Adrenal gland (tissue), 12 donors: ENCODE data around the gene RFFL. TPM values are rescaled to one million over a fixed set of nuclear protein-coding genes. Genes with fewer than 3 reads are reported as not detected.

ENCODE experiments used
- polyA plus RNA-seq, 3 donors: library from polyadenylated mRNA; stranded (reverse); fragments of 200-250 nt in 2 of 3; fragments of 350-450 nt in 1 of 3; fragmentation: Illumina TruSeq in 1 of 3; extraction: RNeasy Lipid Tissue Mini Kit (QIAGEN cat#74804) in 1 of 3; gene quantifications; one replicate each; pipeline ENCODE4 v1.2.3, GENCODE V29; 2013 to 2014
- small RNA-seq, 2 donors: library from RNA; depleted of rRNA; stranded (forward); fragments of <200 nt; gene quantifications; one replicate each; pipeline ENCODE3, GENCODE V24; 2016
- total RNA-seq, 9 donors: library from RNA; depleted of rRNA in 4 of 9; stranded (reverse); fragments of >200 nt in 4 of 9; fragments of 120-200 nt in 1 of 9; fragmentation: NEBNext Ultra II Directional in 1 of 9; extraction: Animal tissue kit (Norgen Biotek cat#: 25700) in 1 of 9; gene quantifications; one replicate each; pipeline versions ENCODE4 v1.1.0 to v1.2.4, GENCODE V29; 2013 to 2023
- donor health status: healthy with polysubstance abuse.
- donor health status: Bipolar disorder and iron deficiency.
- donor health status: DM: yes; HTN: yes; CAD: no.
- donor health status: DM: no; HTN: no; CAD: no.
- donor health status: DM: no; HTN: no; CAD: no.
- donor health status: DM: yes; HTN: yes; CAD: no.

The RFFL gene
- total and polyA plus RNA-seq, 12 donors, result 2.5 to 24.4 (median 16.3) TPM

Small RNAs within 50 kb of the gene (small RNA-seq; reads per million reads assigned to genes)
- gene AC004223.1, result 0 reads per million in 2 donors
- gene RNU6-840P, result 0 reads per million in 2 donors

Other genes with a start within 250 kb of the RFFL start
- gene CCT6B, start 102.2 kb downstream of the RFFL start, total RNA-seq, result 1 to 10 TPM; 2.1 to 6.5 (median 5.0) TPM
- 10 to 100 TPM in 1 of 3 donors, 1 to 10 TPM in 2; 2.5 to 14.3 (median 2.9) TPM for gene CCT6B, start 102.2 kb downstream of the RFFL start, polyA plus RNA-seq
- gene ZNF830, start 102.2 kb downstream of the RFFL start, total RNA-seq, result 10 to 100 TPM in 6 of 9 donors, 1 to 10 TPM in 3; 5.9 to 16.9 (median 11.5) TPM
- 10 to 100 TPM in 1 of 3 donors, 1 to 10 TPM in 2; 6.1 to 13.4 (median 8.9) TPM for gene ZNF830, start 102.2 kb downstream of the RFFL start, polyA plus RNA-seq
- gene LIG3, start 83.2 kb downstream of the RFFL start, total RNA-seq, result 10 to 100 TPM; 15.4 to 38.4 (median 29.1) TPM
- gene LIG3, start 83.2 kb downstream of the RFFL start, polyA plus RNA-seq, result 10 to 100 TPM in 1 of 3 donors, 1 to 10 TPM in 2; 6.2 to 35.3 (median 7.9) TPM
- gene RAD51D, start 56.2 kb upstream of the RFFL start, total RNA-seq, result 10 to 100 TPM in 4 of 9 donors, 1 to 10 TPM in 5; 3.3 to 14.3 (median 8.7) TPM
- gene RAD51D, start 56.2 kb upstream of the RFFL start, polyA plus RNA-seq, result 1 to 10 TPM; 3.5 to 5.3 (median 3.7) TPM
- gene FNDC8, start 57.9 kb upstream of the RFFL start, total RNA-seq, result not detected
- not detected for gene FNDC8, start 57.9 kb upstream of the RFFL start, polyA plus RNA-seq
- 10 to 100 TPM in 8 of 9 donors, 1 to 10 TPM in 1; 9.7 to 18.7 (median 15.0) TPM for gene NLE1, start 78.6 kb upstream of the RFFL start, total RNA-seq
- 1 to 10 TPM; 5.0 to 7.1 (median 6.7) TPM for gene NLE1, start 78.6 kb upstream of the RFFL start, polyA plus RNA-seq
- under 1 TPM in 6 of 9 donors, not detected in 3; 0.10 to 0.27 (median 0.15) TPM for gene UNC45B, start 84.1 kb upstream of the RFFL start, total RNA-seq
- gene UNC45B, start 84.1 kb upstream of the RFFL start, polyA plus RNA-seq, result under 1 TPM in 2 of 3 donors, not detected in 1; under 0.01 to 0.02 TPM
- gene SLC35G3, start 130.7 kb upstream of the RFFL start, total RNA-seq, result not detected
- not detected for gene SLC35G3, start 130.7 kb upstream of the RFFL start, polyA plus RNA-seq
- 10 to 100 TPM in 8 of 9 donors, 1 to 10 TPM in 1; 3.2 to 57.8 (median 38.1) TPM for gene SLFN5, start 179.4 kb upstream of the RFFL start, total RNA-seq
- gene SLFN5, start 179.4 kb upstream of the RFFL start, polyA plus RNA-seq, result 10 to 100 TPM in 1 of 3 donors, 1 to 10 TPM in 2; 4.3 to 16.5 (median 8.0) TPM